K562 (cell line): ENCODE data around the gene EPS8. TPM values are rescaled to one million over a fixed set of nuclear protein-coding genes. Genes with fewer than 3 reads are reported as not detected.

Experiments used
- ATAC-seq: fragments of 200-7000 bp; cut with Tn5 transposase; 3 replicates; pipeline ENCODE4 v1.9.1; 2020; ENCODE audit warnings: moderate library complexity
- BruUV-seq: library from RNA; stranded (reverse); fragments of 400-500 nt; replicated peaks from 2 replicates; lab custom pipeline; 2021; lab: Mats Ljungman, UMichigan
- CTCF ChIA-PET: fragments of 300-600 bp; formaldehyde crosslinking; extraction: SDS; loops from one replicate; lab custom pipeline; 2021; ENCODE audit warnings: low intra/inter-chr PET ratio; lab: Yijun Ruan, JAX
- POLR2A ChIA-PET: fragments of 300-600, 350-650 bp; sonication (Branson Sonifier 250); formaldehyde crosslinking; extraction: SDS; loops from one replicate; lab custom pipeline; 2021; ENCODE audit warnings: antibody characterized with exemption, inconsistent platforms; lab: Yijun Ruan, JAX
- DNase-seq, 4 experiments: peaks; one replicate each; pipeline versions ENCODE4 v3.0.0 to v3.0.0-alpha.2; 2011 to 2018; ENCODE audit warnings: low spot score in 3 of 4, mixed read lengths in 3 of 4; ENCODE audit errors: extremely low read depth in 1 of 4
- FAIRE-seq: peaks from 2 replicates; lab custom pipeline; 2011; peaks lifted over from hg19 to GRCh38; lab: Jason Lieb, UNC
- H2AFZ ChIP-seq: 2 replicates; pipeline ENCODE4 v1.6.0; 2011; ENCODE audit warnings: low read depth, low read length, control low read depth, inconsistent platforms
- H3K27ac ChIP-seq: fragments of 200-600 bp; 3 replicates; pipeline ENCODE4 v1.8.0; 2011; ENCODE audit warnings: low read depth, mild to moderate bottlenecking, control low read depth, inconsistent platforms, low read length, moderate library complexity, mixed read lengths; ENCODE audit errors: extremely low read depth
- H3K27me3 ChIP-seq, 2 experiments: fragments of 300-600 bp in 1 of 2; 2 replicates in 1 of 2; 3 replicates in 1 of 2; pipeline versions ENCODE4 v1.6.0 to v1.8.0; 2011; ENCODE audit warnings: inconsistent platforms in 2 of 2, low read length in 2 of 2, mild to moderate bottlenecking in 1 of 2, mixed read lengths in 1 of 2, moderate library complexity in 1 of 2; ENCODE audit not compliant: control insufficient read depth in 2 of 2, insufficient read depth in 2 of 2
- H3K36me3 ChIP-seq: fragments of 300-600 bp; 3 replicates; pipeline ENCODE4 v1.8.0; 2011; ENCODE audit warnings: mild to moderate bottlenecking, low read length, inconsistent platforms; ENCODE audit not compliant: control insufficient read depth, insufficient read depth
- H3K4me1 ChIP-seq, 2 experiments: fragments of 200-600 bp in 1 of 2; replicated peaks in 1 of 2; 2 replicates in 1 of 2; 3 replicates in 1 of 2; pipeline versions ENCODE4 v1.5.1 to v1.8.0; 2011; ENCODE audit warnings: inconsistent platforms in 2 of 2, low read length in 2 of 2, mild to moderate bottlenecking in 1 of 2, mixed read lengths in 1 of 2, moderate library complexity in 1 of 2; ENCODE audit not compliant: control insufficient read depth in 2 of 2, insufficient read depth in 2 of 2
- H3K4me2 ChIP-seq: 2 replicates; pipeline ENCODE4 v1.6.1; 2011; ENCODE audit warnings: low read length, control low read depth, inconsistent platforms, mixed read lengths; ENCODE audit not compliant: insufficient read depth
- H3K4me3 ChIP-seq: fragments of 200-600 bp; sonication (generic), shearing (Covaris generic); 2 replicates; pipeline ENCODE4 v1.5.1; 2016; ENCODE audit warnings: control low read depth, inconsistent platforms
- H3K79me2 ChIP-seq: fragments of 200-600 bp; 3 replicates; pipeline ENCODE4 v1.8.0; 2011; ENCODE audit warnings: low read length, inconsistent platforms; ENCODE audit not compliant: control insufficient read depth, insufficient read depth
- H3K9ac ChIP-seq, 2 experiments: 2 replicates each; pipeline versions ENCODE4 v1.6.0 to v1.6.1; 2011; ENCODE audit warnings: low read depth in 2 of 2, low read length in 2 of 2, control low read depth in 1 of 2, inconsistent platforms in 1 of 2, mild to moderate bottlenecking in 1 of 2, mixed read lengths in 1 of 2; ENCODE audit not compliant: insufficient read depth in 1 of 2
- H3K9me1 ChIP-seq: one replicate; pipeline ENCODE4 v1.6.0; 2011; ENCODE audit warnings: inconsistent platforms, mild to moderate bottlenecking, low read length, moderate library complexity; ENCODE audit not compliant: control insufficient read depth, insufficient read depth
- H3K9me3 ChIP-seq: replicated peaks from 2 replicates; pipeline ENCODE4 v1.5.1; 2011; ENCODE audit warnings: low read depth, low read length, inconsistent platforms; ENCODE audit not compliant: control insufficient read depth, insufficient read depth
- H4K20me1 ChIP-seq: replicated peaks from 2 replicates; pipeline ENCODE4 v1.6.1; 2011; ENCODE audit warnings: low read length, inconsistent platforms, mixed read lengths; ENCODE audit not compliant: control insufficient read depth, insufficient read depth
- ARNT ChIP-seq, 2 experiments: fragments of 450-650 bp; IDR thresholded peaks; 2 replicates each; pipeline ENCODE4 v1.6.1; 2016; ENCODE audit warnings: mild to moderate bottlenecking in 1 of 2
- CBFA2T2 ChIP-seq: fragments of 450-650 bp; conservative IDR thresholded peaks from 2 replicates; pipeline ENCODE4 v1.6.1; 2017; ENCODE audit warnings: mild to moderate bottlenecking
- HMBOX1 ChIP-seq: sonication (generic); IDR thresholded peaks from 2 replicates; pipeline ENCODE4 v1.6.1; 2016
- KDM1A ChIP-seq, 2 experiments: fragments of 450-650 bp; IDR thresholded peaks; 2 replicates each; pipeline ENCODE4 v1.6.1; 2016; ENCODE audit warnings: mild to moderate bottlenecking in 2 of 2
- KLF1 ChIP-seq: fragments of 450-650 bp; IDR thresholded peaks from 2 replicates; pipeline ENCODE4 v1.6.1; 2016; ENCODE audit warnings: missing genetic modification characterization, missing compliant biosample characterization
- MYBL2 ChIP-seq, 2 experiments: fragments of 450-650 bp in 1 of 2; sonication (generic) in 1 of 2; formaldehyde crosslinking in 1 of 2; IDR thresholded peaks; 2 replicates each; pipeline versions ENCODE4 v1.6.1 to v1.8.1; 2017 to 2022; ENCODE audit warnings: borderline replicate concordance in 1 of 2, inconsistent platforms in 1 of 2, low read depth in 1 of 2, mild to moderate bottlenecking in 1 of 2, missing genetic modification reagents in 1 of 2, moderate library complexity in 1 of 2
- NR4A1 ChIP-seq, 2 experiments: fragments of 250-450 bp in 1 of 2; fragments of 450-650 bp in 1 of 2; sonication (Bioruptor Pico) in 1 of 2; IDR thresholded peaks; 2 replicates each; pipeline versions ENCODE4 v1.4.0 to v1.6.1; 2016 to 2020; ENCODE audit warnings: mild to moderate bottlenecking in 2 of 2, missing compliant biosample characterization in 1 of 2, missing genetic modification characterization in 1 of 2, moderate library complexity in 1 of 2
- PATZ1 ChIP-seq: fragments of 250-450 bp; sonication (Bioruptor Pico); IDR thresholded peaks from 2 replicates; pipeline ENCODE4 v1.5.0; 2020; ENCODE audit warnings: mild to moderate bottlenecking, borderline replicate concordance
- PCBP1 ChIP-seq: fragments of 200-400 bp; formaldehyde crosslinking; IDR thresholded peaks from 2 replicates; pipeline ENCODE4 v1.6.1; 2018; ENCODE audit warnings: mild to moderate bottlenecking, low read depth, low read length; ENCODE audit not compliant: poor library complexity, severe bottlenecking
- PTRF ChIP-seq: fragments of 450-650 bp; IDR thresholded peaks from 2 replicates; pipeline ENCODE4 v1.6.1; 2016; ENCODE audit warnings: mild to moderate bottlenecking, missing genetic modification characterization, missing compliant biosample characterization
- TRIM24 ChIP-seq, 2 experiments: fragments of 450-650 bp; IDR thresholded peaks; 2 replicates each; pipeline ENCODE4 v1.6.1; 2016
- ZBTB34 ChIP-seq: fragments of 250-450 bp; sonication (Bioruptor Pico); IDR thresholded peaks from 2 replicates; pipeline ENCODE4 v1.8.0; 2021; ENCODE audit warnings: mild to moderate bottlenecking, moderate library complexity
- ZFP91 ChIP-seq: sonication (generic); formaldehyde crosslinking; IDR thresholded peaks from 2 replicates; pipeline ENCODE4 v1.8.0; 2022; ENCODE audit warnings: mild to moderate bottlenecking, missing genetic modification reagents
- ZNF143 ChIP-seq: sonication (generic); formaldehyde crosslinking; IDR thresholded peaks from 2 replicates; pipeline ENCODE4 v1.9.0; 2022; ENCODE audit warnings: mild to moderate bottlenecking, missing genetic modification reagents
- ZNF263 ChIP-seq: sonication (generic); formaldehyde crosslinking; IDR thresholded peaks from 2 replicates; pipeline ENCODE4 v1.8.0; 2022; ENCODE audit warnings: mild to moderate bottlenecking, missing genetic modification reagents, borderline replicate concordance
- WGBS: fragments of 100-300 bp; shearing (Covaris generic); methylation state at CpG from one replicate; pipeline ENCODE4 v1.1.6; 2016; ENCODE audit warnings: low coverage, mixed read lengths; ENCODE audit not compliant: insufficient coverage; ENCODE audit errors: missing lambda C conversion rate; 5-methylcytosine and 5-hydroxymethylcytosine counted together
- in situ Hi-C: fragments of 300-500 bp; cut with MboI; formaldehyde crosslinking; loops from 4 replicates; pipeline ENCODE4 v1.15.0; 2018; ENCODE audit warnings: inconsistent platforms, mixed read lengths
- intact Hi-C: fragments of 100-400 bp; cut with micrococcal nuclease; formaldehyde crosslinking; loops from 2 replicates; pipeline ENCODE4 v1.14.2; 2022
- polyA plus RNA-seq, 8 experiments: library from polyadenylated mRNA; depleted of rRNA in 4 of 8; stranded (reverse) in 5 of 8; unstranded in 3 of 8; fragments of >200 nt; fragmentation: Nextera tagmentation in 2 of 8; fragmentation: Illumina TruSeq in 1 of 8; extraction: Ambion mirVana in 2 of 8; extraction: Trizol in 1 of 8; gene quantifications; 2 replicates each; pipeline versions ENCODE4 v1.2.1 to v1.2.3, GENCODE V29; 2011 to 2014; ENCODE audit warnings: inconsistent platforms in 1 of 8, missing spikeins in 1 of 8
- total RNA-seq, 7 experiments: library from RNA; depleted of rRNA in 6 of 7; stranded (reverse); fragments of >200 nt in 6 of 7; fragmentation: Illumina TruSeq in 2 of 7; extraction: Trizol in 2 of 7; gene quantifications; 2 replicates each; pipeline versions ENCODE4 v1.2.1 to v1.2.3, GENCODE V29; 2011 to 2021; ENCODE audit warnings: low replicate concordance in 1 of 7

EPS8 gene
- total and polyA plus RNA-seq, 9 of the 15 experiments (the other 6 are each of a cell fraction or from before 2014, with no cell fraction given), result 0.10 to 1.9 (median 0.33) TPM

- TF ChIP-seq KLF1, result no peak
- no peak for TF ChIP-seq ZFP91 (CRISPR knock-in tag)
- TF ChIP-seq NR4A1 (CRISPR knock-in tag; IDR thresholded peaks at IDR 0.05), result no peak
- TF ChIP-seq NR4A1 (tag; IDR thresholded peaks at IDR 0.05), result no peak
- TF ChIP-seq ZBTB34 (CRISPR knock-in tag), result no peak
Observed at GRCh38 chr12:15783288-15783687, 5.9 kb downstream of the EPS8 start (continued).

GRCh38 chr12:15782667-15783066, 6.5 kb downstream of the EPS8 start:
- no peaks in the 10 kb centered on the region for H3K27me3 ChIP-seq
- no TSS peak for BruUV-seq
- no peaks in the 10 kb centered on the region for H4K20me1 ChIP-seq
- H3K27ac ChIP-seq, result no peak overlapping the region
- FAIRE-seq, result no peak
- H3K9ac ChIP-seq, result no peak overlapping the region
- no peaks in the 10 kb centered on the region for H3K4me1 ChIP-seq
- no peak for TF ChIP-seq CBFA2T2
- TF ChIP-seq TRIM24 (IDR thresholded peaks at IDR 0.05), result no peak
- no peak for TF ChIP-seq ZNF263 (CRISPR knock-in tag)
- TF ChIP-seq ZNF143 (CRISPR knock-in tag), result no peak
- no peak for TF ChIP-seq PCBP1
- no peak for TF ChIP-seq KDM1A (IDR thresholded peaks at IDR 0.05)
- TF ChIP-seq ARNT (IDR thresholded peaks at IDR 0.05), result no peak
- no peak for TF ChIP-seq PTRF (tag)
- no peak for TF ChIP-seq MYBL2 (IDR thresholded peaks at IDR 0.05; ENCODE audit: low read depth)
- no peak for TF ChIP-seq MYBL2 (CRISPR knock-in tag; IDR thresholded peaks at IDR 0.05; ENCODE audit: borderline replicate concordance)
- TF ChIP-seq PATZ1 (CRISPR knock-in tag), result no peak
- TF ChIP-seq HMBOX1, result no peak
- no peak for ATAC-seq
- H3K4me3 ChIP-seq, result no peak overlapping the region
- H3K79me2 ChIP-seq, result no peaks in the 10 kb centered on the region
- POLR2A ChIA-PET, result no interaction called here
- H3K9me1 ChIP-seq, result no peaks in the 10 kb centered on the region
- H3K4me2 ChIP-seq, result no peak overlapping the region
- CTCF ChIA-PET, result no interaction called here
- no peaks in the 10 kb centered on the region for H3K36me3 ChIP-seq
- H3K9me3 ChIP-seq, result no peaks in the 10 kb centered on the region
- H2AFZ ChIP-seq, result no peak overlapping the region
- 12% methylated on average over 8 of the region's 8 CpGs for WGBS
- in situ Hi-C loops, result no loop called here
- intact Hi-C loops, result no loop called here
- DNase-seq, result no peak
